HFFc6 (cell line): Measurements from ENCODE around the gene SEPTIN8. TPM values are rescaled to one million over a fixed set of nuclear protein-coding genes. Genes with fewer than 3 reads are reported as not detected.
"Not testable (repeated sequence)": the region's sequence is repeated elsewhere in the genome, so short reads cannot be mapped to it uniquely, and the experiment has no call there.

Experiments used
- DNase-seq: peaks from one replicate; pipeline ENCODE4 v3.0.0-alpha.2; 2018
- H3K27ac Mint-ChIP-seq: 2 replicates; pipeline ENCODE4 v1.8.0; 2020; ENCODE audit warnings: mild to moderate bottlenecking, mixed read lengths
- H3K27me3 Mint-ChIP-seq: 2 replicates; pipeline ENCODE4 v1.8.0; 2021; ENCODE audit warnings: mild to moderate bottlenecking, moderate library complexity, mixed read lengths; ENCODE audit not compliant: insufficient read depth
- H3K36me3 Mint-ChIP-seq: 2 replicates; pipeline ENCODE4 v1.8.0; 2021; ENCODE audit warnings: low read depth, mixed read lengths
- H3K4me1 Mint-ChIP-seq: 2 replicates; pipeline ENCODE4 v1.8.0; 2020; ENCODE audit warnings: low read depth, mixed read lengths
- H3K4me3 Mint-ChIP-seq: 2 replicates; pipeline ENCODE4 v1.8.0; 2020; ENCODE audit warnings: mild to moderate bottlenecking, moderate library complexity, mixed read lengths
- H3K9me3 Mint-ChIP-seq: 2 replicates; pipeline ENCODE4 v1.8.0; 2020; ENCODE audit warnings: mild to moderate bottlenecking, mixed read lengths
- CTCF ChIP-seq: fragments of 200-600 bp; sonication (generic); IDR thresholded peaks from 2 replicates; pipeline ENCODE4 v1.5.0; 2021; ENCODE audit warnings: antibody characterized with exemption, mild to moderate bottlenecking
- total RNA-seq, 6 experiments: library from RNA; stranded (reverse); fragmentation: NEBNext Ultra II Directional; extraction: Animal tissue kit (Norgen Biotek cat#: 25700); gene quantifications; 2 replicates in 1 of 6; 3 replicates in 5 of 6; pipeline ENCODE4 v1.2.3, GENCODE V29; 2021

SEPTIN8 gene
- total RNA-seq, 6 experiments from 2014 or later: 53.9 to 67.1 (median 59.2) TPM

- peaks cover 13% of the 10 kb centered on the region for H3K9me3 Mint-ChIP-seq
- DNase-seq: no peak
- peaks cover 10% of the 10 kb centered on the region for H3K4me1 Mint-ChIP-seq
- no peak for TF ChIP-seq CTCF
- H3K4me3 Mint-ChIP-seq: no peak overlapping the region
- H3K27ac Mint-ChIP-seq: no peak overlapping the region
- H3K27me3 Mint-ChIP-seq: peaks cover 40% of the 10 kb centered on the region
- H3K36me3 Mint-ChIP-seq: no peaks in the 10 kb centered on the region
Measured at GRCh38 chr5:132808866-132809265, 31.8 kb upstream of the SEPTIN8 start.

- Mint-ChIP-seq H3K36me3 (no peaks in the 10 kb centered on the region), H3K4me3 (no peak overlapping the region), H3K9me3 (peaks cover 13% of the 10 kb centered on the region), H3K4me1 (peaks cover 10% of the 10 kb centered on the region), H3K27ac (no peak overlapping the region), H3K27me3 (peaks cover 44% of the 10 kb centered on the region)
- no peak for DNase-seq
- no peak for TF ChIP-seq CTCF
Measured at GRCh38 chr5:132808448-132808847, 31.4 kb upstream of the SEPTIN8 start.

- TF ChIP-seq CTCF: no peak; the same call in 1 of the 2 replicates
- Mint-ChIP-seq H3K27me3 (peaks cover 45% of the 10 kb centered on the region), H3K36me3 (no peaks in the 10 kb centered on the region), H3K27ac (no peak overlapping the region), H3K4me3 (no peak overlapping the region), H3K4me1 (peaks cover 1% of the 10 kb centered on the region; the same call in 1 of the 2 replicates), H3K9me3 (peaks cover 13% of the 10 kb centered on the region)
- no peak for DNase-seq
Measured at GRCh38 chr5:132807163-132807838, 30.3 kb upstream of the SEPTIN8 start.

GRCh38 chr5:132806804-132807162 lies 29.7 kb upstream of the SEPTIN8 start:
- Mint-ChIP-seq H3K27me3 (peaks cover 45% of the 10 kb centered on the region), H3K9me3 (peaks cover 13% of the 10 kb centered on the region)
- H3K36me3 Mint-ChIP-seq, DNase-seq, H3K27ac Mint-ChIP-seq, H3K4me1 Mint-ChIP-seq, H3K4me3 Mint-ChIP-seq: not testable (repeated sequence)

- Mint-ChIP-seq H3K9me3 (peaks cover 13% of the 10 kb centered on the region), H3K27me3 (peaks cover 41% of the 10 kb centered on the region)
Measured at GRCh38 chr5:132805872-132806271, 28.8 kb upstream of the SEPTIN8 start.

GRCh38 chr5:132804219-132804618 lies 27.2 kb upstream of the SEPTIN8 start:
- DNase-seq, H3K4me3 Mint-ChIP-seq: not testable (repeated sequence)

More at GRCh38 chr5:132805872-132806271, 28.8 kb upstream of the SEPTIN8 start:
- DNase-seq, H3K4me1 Mint-ChIP-seq, H3K4me3 Mint-ChIP-seq, H3K27ac Mint-ChIP-seq, H3K36me3 Mint-ChIP-seq: not testable (repeated sequence)

GRCh38 chr5:132802685-132803066 lies 25.6 kb upstream of the SEPTIN8 start:
- not testable (repeated sequence) for H3K27ac Mint-ChIP-seq, DNase-seq, H3K4me1 Mint-ChIP-seq, H3K36me3 Mint-ChIP-seq, H3K4me3 Mint-ChIP-seq
- peaks cover 42% of the 10 kb centered on the region for H3K27me3 Mint-ChIP-seq
- H3K9me3 Mint-ChIP-seq: peaks cover 13% of the 10 kb centered on the region

More at GRCh38 chr5:132804219-132804618, 27.2 kb upstream of the SEPTIN8 start:
- not testable (repeated sequence) for H3K4me1 Mint-ChIP-seq, H3K36me3 Mint-ChIP-seq, H3K27ac Mint-ChIP-seq
- H3K27me3 Mint-ChIP-seq: peaks cover 39% of the 10 kb centered on the region
- H3K9me3 Mint-ChIP-seq: peaks cover 13% of the 10 kb centered on the region
